Transverse colon (tissue), 4 donors: Measurements from ENCODE around the gene RAB10. TPM values are rescaled to one million over a fixed set of nuclear protein-coding genes. Genes with fewer than 3 reads are reported as not detected.

ENCODE experiments used
- DNase-seq: peaks from one replicate; pipeline ENCODE4 v3.0.0-alpha.2; 2019
- H3K27ac ChIP-seq, 4 donors: fragments of 200-600 bp; sonication (generic); 2 replicates each; pipeline ENCODE4 v1.5.1; 2016 to 2018; ENCODE audit warnings: inconsistent platforms in 4 of 4
- H3K27me3 ChIP-seq: fragments of 200-600 bp; sonication (generic); 2 replicates; pipeline ENCODE4 v1.5.1; 2017; ENCODE audit warnings: inconsistent platforms
- H3K36me3 ChIP-seq, 4 donors: fragments of 200-600 bp; sonication (generic); 2 replicates each; pipeline ENCODE4 v1.5.1; 2017 to 2019; ENCODE audit warnings: inconsistent platforms in 4 of 4
- H3K4me1 ChIP-seq, 4 donors: fragments of 200-600 bp; sonication (generic); 2 replicates each; pipeline ENCODE4 v1.5.1; 2017 to 2020; ENCODE audit warnings: inconsistent platforms in 4 of 4
- H3K4me3 ChIP-seq, 4 donors: fragments of 200-600 bp; sonication (generic); 1 replicate in 1 of 4; 2 replicates in 3 of 4; pipeline versions ENCODE4 v1.5.1 to v1.6.1; 2017 to 2019; ENCODE audit warnings: inconsistent platforms in 4 of 4
- H3K9me3 ChIP-seq, 2 donors: fragments of 200-600 bp; sonication (generic); 2 replicates each; pipeline ENCODE4 v1.5.1; 2017 to 2019; ENCODE audit warnings: inconsistent platforms in 2 of 2
- CTCF ChIP-seq, 5 experiments: fragments of 200-600 bp in 3 of 5; fragments of 450-650 bp in 2 of 5; sonication (generic) in 3 of 5; IDR thresholded peaks; 1 replicate in 2 of 5; 2 replicates in 3 of 5; pipeline ENCODE4 v1.5.1; 2016 to 2017; ENCODE audit warnings: antibody characterized with exemption in 5 of 5, inconsistent platforms in 3 of 5, mild to moderate bottlenecking in 2 of 5, moderate library complexity in 1 of 5
- EP300 ChIP-seq: sonication (generic); formaldehyde crosslinking; IDR thresholded peaks from one replicate; pipeline ENCODE4 v1.6.1; 2017; ENCODE audit warnings: antibody characterized with exemption, low read depth
- POLR2A ChIP-seq: fragments of 450-650 bp; IDR thresholded peaks from one replicate; pipeline ENCODE4 v1.6.1; 2016; ENCODE audit warnings: antibody characterized with exemption, mild to moderate bottlenecking, moderate library complexity
- POLR2AphosphoS5 ChIP-seq, 3 donors: sonication (generic); formaldehyde crosslinking; IDR thresholded peaks; one replicate each; pipeline ENCODE4 v1.6.1; 2016; ENCODE audit warnings: antibody characterized with exemption in 3 of 3
- WGBS, 2 donors: methylation state at CpG; one replicate each; pipeline ENCODE4 v1.1.5; 2018; ENCODE audit warnings: low coverage in 1 of 2; 5-methylcytosine and 5-hydroxymethylcytosine counted together
- in situ Hi-C, 4 donors: fragments of 200-750 bp; cut with MboI; loops; one replicate each; pipeline versions ENCODE4 v1.15.0 to v1.15.1; 2017; ENCODE audit warnings: low sequenced_read_pairs in 3 of 4, low pct_ligation_motif_present in 1 of 4, low pct_unique_long_range_greater_than_20kb in 1 of 4
- intact Hi-C: fragments of 100-400 bp; cut with DNase I; formaldehyde crosslinking; loops from one replicate; pipeline ENCODE4 v1.15.1; 2023; ENCODE audit warnings: low total_unique reads
- total RNA-seq, 4 donors: library from RNA; depleted of rRNA; stranded (reverse); fragments of >200 nt; gene quantifications; one replicate each; pipeline ENCODE4 v1.1.0, GENCODE V29; 2016

RAB10 gene
- total RNA-seq, 4 donors from 2014 or later, result 99.5 to 150 (median 144) TPM

- TF ChIP-seq CTCF (IDR thresholded peaks at IDR 0.05) (no peak), EP300 (no peak), POLR2AphosphoS5 (IDR thresholded peaks at IDR 0.05) (no peak)
- 95 to 100% methylated on average over 1 of the region's 1 CpG for WGBS, 2 donors
- H3K4me1 ChIP-seq, result peaks cover 0 to 8% (median 2%) of the 10 kb centered on the region in 4 donors
- H3K9me3 ChIP-seq, result no peaks in the 10 kb centered on the region
- peaks cover 0 to 18% (median 0%) of the 10 kb centered on the region in 4 donors for H3K36me3 ChIP-seq
- no peak overlapping the region for H3K27ac ChIP-seq
- DNase-seq, result no peak
- intact Hi-C loops, result no loop called here
- in situ Hi-C loops, result no loop called here
- no peaks in the 10 kb centered on the region for H3K27me3 ChIP-seq
- H3K4me3 ChIP-seq, result no peak overlapping the region
Observed at GRCh38 chr2:26112201-26112600, 78.3 kb downstream of the RAB10 start.

- H3K4me3 ChIP-seq, result no peak overlapping the region
- 69 to 88% methylated on average over 2 of the region's 2 CpGs for WGBS, 2 donors
- H3K27ac ChIP-seq, result no peak overlapping the region
- H3K27me3 ChIP-seq, result no peaks in the 10 kb centered on the region
- in situ Hi-C loops, result no loop called here
- H3K9me3 ChIP-seq, result no peaks in the 10 kb centered on the region
- TF ChIP-seq EP300 (no peak), CTCF (IDR thresholded peaks at IDR 0.05) (no peak), POLR2AphosphoS5 (IDR thresholded peaks at IDR 0.05) (no peak), POLR2A (no peak)
- intact Hi-C loops, result no loop called here
- H3K36me3 ChIP-seq, result peaks cover 0 to 18% (median 0%) of the 10 kb centered on the region in 4 donors
- DNase-seq, result no peak
- peaks cover 0 to 2% (median 0%) of the 10 kb centered on the region in 4 donors for H3K4me1 ChIP-seq
Observed at GRCh38 chr2:26114151-26114550, 80.3 kb downstream of the RAB10 start.

GRCh38 chr2:26118682-26119081 is 84.8 kb downstream of the RAB10 start:
- DNase-seq, result no peak
- Histone ChIP-seq H3K4me3 (no peak overlapping the region), H3K4me1 (peaks cover 0 to 5% (median 1%) of the 10 kb centered on the region in 4 donors), H3K27ac (no peak overlapping the region), H3K27me3 (no peaks in the 10 kb centered on the region), H3K36me3 (no peaks in the 10 kb centered on the region), H3K9me3 (no peaks in the 10 kb centered on the region)
- in situ Hi-C loops (no loop called here), intact Hi-C loops (no loop called here)
- WGBS, 2 donors, result 80 to 81% methylated on average over 4 of the region's 4 CpGs
- TF ChIP-seq EP300, result no peak
- no peak for TF ChIP-seq POLR2AphosphoS5 (IDR thresholded peaks at IDR 0.05)

GRCh38 chr2:26119521-26119920 is 85.6 kb downstream of the RAB10 start:
- H3K27me3 ChIP-seq, result no peaks in the 10 kb centered on the region
- DNase-seq, result no peak
- H3K36me3 ChIP-seq, result no peaks in the 10 kb centered on the region
- peaks cover 0 to 5% (median 1%) of the 10 kb centered on the region in 4 donors for H3K4me1 ChIP-seq
- WGBS, 2 donors, result 90 to 100% methylated on average over 1 of the region's 1 CpG
- intact Hi-C loops (no loop called here), in situ Hi-C loops (no loop called here)
- no peak overlapping the region for H3K4me3 ChIP-seq
- no peaks in the 10 kb centered on the region for H3K9me3 ChIP-seq
- H3K27ac ChIP-seq, result no peak overlapping the region
- TF ChIP-seq POLR2A (no peak), CTCF (IDR thresholded peaks at IDR 0.05) (no peak), EP300 (no peak), POLR2AphosphoS5 (IDR thresholded peaks at IDR 0.05) (no peak)

- Histone ChIP-seq H3K36me3 (peaks cover 0 to under 1% (median 0%) of the 10 kb centered on the region in 4 donors), H3K9me3 (no peaks in the 10 kb centered on the region), H3K27ac (no peak overlapping the region), H3K4me1 (peaks cover 0 to 5% (median 1%) of the 10 kb centered on the region in 4 donors), H3K27me3 (no peaks in the 10 kb centered on the region), H3K4me3 (no peak overlapping the region)
- 71 to 87% methylated on average over 3 of the region's 3 CpGs for WGBS, 2 donors
- intact Hi-C loops (no loop called here), in situ Hi-C loops (no loop called here)
- TF ChIP-seq POLR2A, result no peak
- TF ChIP-seq POLR2AphosphoS5 (IDR thresholded peaks at IDR 0.05), result no peak
- no peak for TF ChIP-seq EP300
- no peak for TF ChIP-seq CTCF (IDR thresholded peaks at IDR 0.05)
- no peak for DNase-seq
Observed at GRCh38 chr2:26122630-26123029, 88.7 kb downstream of the RAB10 start.
